ENCODE results near the gene AFF2. TPM values are rescaled to one million over a fixed set of nuclear protein-coding genes. Genes with fewer than 3 reads are reported as not detected.

Gene AFF2
- total and polyA plus RNA-seq, 11 donors: under 0.01 to 0.83 (median 0.07) TPM

DNA sequence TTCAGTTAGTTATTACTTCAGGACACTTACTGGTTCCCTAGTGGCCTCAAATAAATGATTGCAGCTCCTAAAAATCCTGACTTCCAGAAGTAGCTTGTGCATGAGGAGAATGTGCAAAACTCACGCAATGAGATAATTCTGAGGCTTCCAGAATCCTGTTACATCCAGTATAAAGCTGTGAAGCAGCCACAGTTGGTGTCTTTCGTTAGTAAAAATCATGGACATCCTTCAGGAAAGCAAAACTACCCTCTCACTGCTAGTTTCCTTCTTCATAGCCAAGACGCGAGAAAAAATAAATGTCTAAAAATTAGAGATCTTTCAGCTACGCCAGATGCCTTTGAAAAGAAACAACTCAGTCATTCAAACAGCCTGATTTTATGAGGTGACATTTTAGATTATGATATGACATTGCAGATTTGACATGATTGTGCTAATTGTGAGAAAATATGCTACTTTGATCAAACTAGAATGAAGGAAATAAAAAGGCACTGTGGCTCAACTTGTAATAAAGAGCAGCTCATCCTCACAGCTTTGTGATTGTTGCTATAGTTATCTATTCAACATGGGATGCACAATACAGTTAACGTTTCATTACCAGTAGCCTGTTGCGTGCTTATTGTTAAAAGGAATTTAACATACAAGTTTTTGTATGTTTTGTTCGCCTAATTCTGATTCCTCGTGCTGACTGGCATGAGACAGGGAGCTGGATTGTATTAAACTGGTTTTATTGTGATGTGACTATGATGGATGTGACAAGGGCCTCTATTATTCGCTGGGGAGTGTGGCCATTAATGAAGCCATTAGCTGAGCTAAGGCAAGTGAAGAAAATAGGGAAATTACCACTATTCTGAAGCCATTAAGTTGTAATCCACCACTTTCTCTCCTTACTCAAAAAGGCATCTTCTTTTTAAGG, 40.5 kb downstream of the AFF2 start:
- Histone ChIP-seq H3K4me1 (no peaks in the 10 kb centered on the region), H3K4me3 (no peak overlapping the region), H3K27me3 (peaks cover 0 to 4% (median 0%) of the 10 kb centered on the region in 9 donors), H3K36me3 (no peaks in the 10 kb centered on the region), H3K9me3 (no peaks in the 10 kb centered on the region), H3K27ac (no peak overlapping the region)
- WGBS, 4 donors: 71 to 80% (median 74%) methylated on average over 10 of the region's 10 CpGs
- no peak for ATAC-seq
- no peak for DNase-seq
- TF ChIP-seq CTCF (IDR thresholded peaks at IDR 0.05): no peak
- no peak for TF ChIP-seq POLR2A (IDR thresholded peaks at IDR 0.05)
- intact Hi-C loops (cut with DNase I): no loop called here

- intact Hi-C loops (cut with DNase I): no loop called here
- Histone ChIP-seq H3K4me3 (no peak overlapping the region), H3K27me3 (peaks cover 0 to 4% (median 0%) of the 10 kb centered on the region in 9 donors), H3K36me3 (no peaks in the 10 kb centered on the region), H3K27ac (no peak overlapping the region), H3K4me1 (no peaks in the 10 kb centered on the region), H3K9me3 (no peaks in the 10 kb centered on the region)
- DNase-seq (no peak), ATAC-seq (no peak)
- TF ChIP-seq CTCF (IDR thresholded peaks at IDR 0.05): no peak
- no peak for TF ChIP-seq POLR2A (IDR thresholded peaks at IDR 0.05)
Observed at GRCh38 chrX:148541584-148541940, 41.1 kb downstream of the AFF2 start.

DNA sequence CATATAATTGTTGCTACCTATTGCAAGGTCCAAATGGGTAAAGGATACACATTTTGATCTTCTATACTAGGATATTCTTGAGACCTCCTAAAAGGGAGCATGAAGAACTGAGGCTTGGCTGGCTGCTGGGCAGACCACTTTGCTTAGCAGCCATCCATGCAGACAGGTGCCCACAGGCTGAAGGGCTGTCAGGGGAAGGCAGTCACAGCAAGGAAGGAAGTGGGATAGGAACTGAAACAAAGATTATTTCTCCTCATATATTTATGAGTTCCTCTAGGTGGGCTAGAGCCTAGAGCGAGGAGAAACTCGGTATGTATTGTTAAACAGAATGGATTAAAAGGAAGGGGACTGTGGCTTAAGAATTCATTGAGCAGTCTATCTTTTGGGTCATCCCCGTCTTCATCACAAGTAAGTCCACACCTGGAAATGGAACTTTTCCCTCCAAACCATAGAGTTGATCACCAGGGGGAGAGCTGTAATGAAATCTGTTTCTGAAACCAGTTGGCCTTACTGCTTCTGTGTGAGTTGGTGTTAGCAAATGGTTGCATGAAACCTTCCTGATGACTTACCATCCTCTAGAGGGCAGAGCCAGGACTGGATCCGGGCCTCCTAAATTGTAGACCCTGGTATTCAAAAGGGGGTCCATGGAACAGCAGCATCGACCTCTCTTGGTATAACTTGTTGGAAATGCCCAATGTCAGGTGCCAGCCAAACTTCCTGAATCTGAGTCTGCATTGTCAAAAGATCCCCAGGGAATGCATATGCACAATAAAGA, 42.3 kb downstream of the AFF2 start:
- no peaks in the 10 kb centered on the region for H3K9me3 ChIP-seq
- H3K27me3 ChIP-seq: peaks cover 0 to 4% (median 0%) of the 10 kb centered on the region in 9 donors
- no peaks in the 10 kb centered on the region for H3K4me1 ChIP-seq
- H3K4me3 ChIP-seq: no peak overlapping the region
- no peak overlapping the region for H3K27ac ChIP-seq
- intact Hi-C loops (cut with DNase I): no loop called here
- ATAC-seq (no peak), DNase-seq (no peak)
- 59 to 80% (median 69%) methylated on average over 5 of the region's 5 CpGs for WGBS, 4 donors
- H3K36me3 ChIP-seq: no peaks in the 10 kb centered on the region
- TF ChIP-seq CTCF (IDR thresholded peaks at IDR 0.05) (no peak), POLR2A (IDR thresholded peaks at IDR 0.05) (no peak)

DNA sequence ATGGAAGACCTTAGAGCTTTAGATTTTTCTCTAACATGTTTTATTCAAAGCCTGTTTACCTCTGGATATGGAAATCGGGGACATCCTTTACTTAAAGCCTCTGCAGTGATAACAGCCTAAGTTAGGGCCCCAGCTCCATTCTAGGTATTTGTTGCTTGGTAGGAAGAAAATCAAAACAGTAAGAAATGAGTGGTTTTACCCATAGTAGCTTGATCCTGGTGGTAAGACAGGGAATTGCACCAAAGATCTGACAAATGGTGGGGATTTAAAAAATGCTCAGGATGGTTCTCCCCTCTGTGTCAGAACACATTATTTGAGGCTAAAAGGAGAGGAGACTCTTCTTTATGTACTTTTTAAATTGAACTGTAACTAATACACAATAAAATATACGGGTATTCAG, 52.4 kb downstream of the AFF2 start:
- H3K9me3 ChIP-seq: no peaks in the 10 kb centered on the region
- no peak overlapping the region for H3K27ac ChIP-seq
- H3K36me3 ChIP-seq: no peaks in the 10 kb centered on the region
- no peak overlapping the region for H3K4me3 ChIP-seq
- no peaks in the 10 kb centered on the region for H3K27me3 ChIP-seq
- TF ChIP-seq CTCF (IDR thresholded peaks at IDR 0.05) (peak in 4 of 12 donors; percentile 9 to 39 (median 20)), POLR2A (IDR thresholded peaks at IDR 0.05) (no peak)
- H3K4me1 ChIP-seq: no peaks in the 10 kb centered on the region
- intact Hi-C loops (cut with DNase I): no loop called here
- WGBS, 4 donors: 51 to 88% (median 73%) methylated on average over 2 of the region's 2 CpGs
- no peak for DNase-seq
- no peak for ATAC-seq
